ENCODE measurements around the gene MYOG.

MYOG gene

GRCh38 chr1:203075236-203076030, 10.4 kb downstream of the MYOG start:
- Mint-ChIP-seq H3K27me3 (peaks cover 55% of the 10 kb centered on the region), H3K4me1 (ENCODE audit: low read depth) (peaks cover 4% of the 10 kb centered on the region)

GRCh38 chr1:203074610-203075009, 11.2 kb downstream of the MYOG start:
- H3K27ac Mint-ChIP-seq, result no peak overlapping the region
- peaks cover 52% of the 10 kb centered on the region for H3K27me3 Mint-ChIP-seq
- no peak overlapping the region for H3K4me3 Mint-ChIP-seq
- DNase-seq, result no peak
- H3K36me3 Mint-ChIP-seq (ENCODE audit: low read depth), result no peaks in the 10 kb centered on the region
- no peaks in the 10 kb centered on the region for H3K9me3 Mint-ChIP-seq
- peaks cover 4% of the 10 kb centered on the region for H3K4me1 Mint-ChIP-seq (ENCODE audit: low read depth)

More at GRCh38 chr1:203075236-203076030, 10.4 kb downstream of the MYOG start:
- Mint-ChIP-seq H3K27ac (no peak overlapping the region), H3K36me3 (ENCODE audit: low read depth) (no peaks in the 10 kb centered on the region), H3K4me3 (no peak overlapping the region), H3K9me3 (no peaks in the 10 kb centered on the region)
- DNase-seq, result no peak

- no peak for DNase-seq
- Mint-ChIP-seq H3K27ac (no peak overlapping the region), H3K36me3 (ENCODE audit: low read depth) (no peaks in the 10 kb centered on the region), H3K4me1 (ENCODE audit: low read depth) (peaks cover 4% of the 10 kb centered on the region), H3K27me3 (peaks cover 48% of the 10 kb centered on the region), H3K9me3 (no peaks in the 10 kb centered on the region), H3K4me3 (no peak overlapping the region)
These were observed 12.3 kb downstream of the MYOG start for GRCh38 chr1:203073469-203073868.

- no peak overlapping the region for H3K4me3 Mint-ChIP-seq
- DNase-seq, result no peak
- H3K27ac Mint-ChIP-seq, result no peak overlapping the region
- peaks cover 44% of the 10 kb centered on the region for H3K27me3 Mint-ChIP-seq
- peaks cover 4% of the 10 kb centered on the region for H3K4me1 Mint-ChIP-seq (ENCODE audit: low read depth)
- H3K36me3 Mint-ChIP-seq (ENCODE audit: low read depth), result no peaks in the 10 kb centered on the region
- H3K9me3 Mint-ChIP-seq, result no peaks in the 10 kb centered on the region
These were observed 12.9 kb downstream of the MYOG start for GRCh38 chr1:203072911-203073310.

- Mint-ChIP-seq H3K27me3 (peaks cover 36% of the 10 kb centered on the region), H3K9me3 (no peaks in the 10 kb centered on the region), H3K4me3 (no peak overlapping the region), H3K36me3 (ENCODE audit: low read depth) (no peaks in the 10 kb centered on the region), H3K27ac (no peak overlapping the region), H3K4me1 (ENCODE audit: low read depth) (peaks cover 4% of the 10 kb centered on the region)
- DNase-seq, result no peak
These were observed 13.7 kb downstream of the MYOG start for GRCh38 chr1:203072002-203072602.

GRCh38 chr1:203069030-203069747, 16.6 kb downstream of the MYOG start:
- Mint-ChIP-seq H3K36me3 (ENCODE audit: low read depth) (no peaks in the 10 kb centered on the region), H3K27ac (no peak overlapping the region), H3K9me3 (no peaks in the 10 kb centered on the region), H3K27me3 (peaks cover 14% of the 10 kb centered on the region), H3K4me3 (no peak overlapping the region), H3K4me1 (ENCODE audit: low read depth) (no peaks in the 10 kb centered on the region)
- no peak for DNase-seq

- H3K4me1 Mint-ChIP-seq (ENCODE audit: low read depth), result no peaks in the 10 kb centered on the region
- no peaks in the 10 kb centered on the region for H3K27me3 Mint-ChIP-seq
- no peak for DNase-seq
- no peaks in the 10 kb centered on the region for H3K36me3 Mint-ChIP-seq (ENCODE audit: low read depth)
- no peak overlapping the region for H3K4me3 Mint-ChIP-seq
- H3K9me3 Mint-ChIP-seq, result no peaks in the 10 kb centered on the region
- H3K27ac Mint-ChIP-seq, result no peak overlapping the region
These were observed 18.8 kb downstream of the MYOG start for GRCh38 chr1:203066965-203067364.

- H3K4me1 Mint-ChIP-seq (ENCODE audit: low read depth), result no peaks in the 10 kb centered on the region
- H3K36me3 Mint-ChIP-seq (ENCODE audit: low read depth), result no peaks in the 10 kb centered on the region
- DNase-seq, result no peak
- no peak overlapping the region for H3K27ac Mint-ChIP-seq
- H3K4me3 Mint-ChIP-seq, result no peak overlapping the region
- H3K9me3 Mint-ChIP-seq, result no peaks in the 10 kb centered on the region
- H3K27me3 Mint-ChIP-seq, result peaks cover 2% of the 10 kb centered on the region
These were observed 19.8 kb downstream of the MYOG start for GRCh38 chr1:203065986-203066385.

GRCh38 chr1:203065191-203065590, 20.6 kb downstream of the MYOG start:
- Mint-ChIP-seq H3K9me3 (no peaks in the 10 kb centered on the region), H3K27ac (no peak overlapping the region), H3K4me3 (no peak overlapping the region), H3K27me3 (peaks cover 4% of the 10 kb centered on the region), H3K36me3 (ENCODE audit: low read depth) (no peaks in the 10 kb centered on the region), H3K4me1 (ENCODE audit: low read depth) (no peaks in the 10 kb centered on the region)
- no peak for DNase-seq

GRCh38 chr1:203063287-203063686, 22.5 kb downstream of the MYOG start:
- no peak overlapping the region for H3K4me3 Mint-ChIP-seq
- H3K36me3 Mint-ChIP-seq (ENCODE audit: low read depth), result no peaks in the 10 kb centered on the region
- H3K9me3 Mint-ChIP-seq, result no peaks in the 10 kb centered on the region
- H3K27me3 Mint-ChIP-seq, result peaks cover 4% of the 10 kb centered on the region
- H3K27ac Mint-ChIP-seq, result no peak overlapping the region
- no peaks in the 10 kb centered on the region for H3K4me1 Mint-ChIP-seq (ENCODE audit: low read depth)
- DNase-seq, result no peak

GRCh38 chr1:203060115-203060514, 25.7 kb downstream of the MYOG start:
- DNase-seq, result no peak

GRCh38 chr1:203059485-203059884, 26.3 kb downstream of the MYOG start:
- DNase-seq, result no peak
- H3K36me3 Mint-ChIP-seq (ENCODE audit: low read depth), result no peaks in the 10 kb centered on the region
- H3K4me1 Mint-ChIP-seq (ENCODE audit: low read depth), result no peaks in the 10 kb centered on the region
- H3K27ac Mint-ChIP-seq, result no peak overlapping the region
- H3K9me3 Mint-ChIP-seq, result no peaks in the 10 kb centered on the region
- no peak overlapping the region for H3K4me3 Mint-ChIP-seq
- H3K27me3 Mint-ChIP-seq, result peaks cover 4% of the 10 kb centered on the region

More at GRCh38 chr1:203060115-203060514, 25.7 kb downstream of the MYOG start:
- Mint-ChIP-seq H3K27ac (no peak overlapping the region), H3K4me1 (ENCODE audit: low read depth) (no peaks in the 10 kb centered on the region), H3K9me3 (no peaks in the 10 kb centered on the region), H3K36me3 (ENCODE audit: low read depth) (no peaks in the 10 kb centered on the region), H3K4me3 (no peak overlapping the region), H3K27me3 (peaks cover 4% of the 10 kb centered on the region)

GRCh38 chr1:203058676-203058935, 27.2 kb downstream of the MYOG start:
- Mint-ChIP-seq H3K27ac (no peak overlapping the region), H3K36me3 (ENCODE audit: low read depth) (no peaks in the 10 kb centered on the region), H3K4me3 (no peak overlapping the region), H3K27me3 (peaks cover 4% of the 10 kb centered on the region), H3K9me3 (no peaks in the 10 kb centered on the region), H3K4me1 (ENCODE audit: low read depth) (no peaks in the 10 kb centered on the region)
- DNase-seq, result no peak

GRCh38 chr1:203057911-203058675, 27.7 kb downstream of the MYOG start:
- no peaks in the 10 kb centered on the region for H3K4me1 Mint-ChIP-seq (ENCODE audit: low read depth)
- no peak overlapping the region for H3K4me3 Mint-ChIP-seq
- H3K27me3 Mint-ChIP-seq, result peaks cover 4% of the 10 kb centered on the region
- no peaks in the 10 kb centered on the region for H3K9me3 Mint-ChIP-seq
- no peak overlapping the region for H3K27ac Mint-ChIP-seq
- DNase-seq, result no peak
- no peaks in the 10 kb centered on the region for H3K36me3 Mint-ChIP-seq (ENCODE audit: low read depth)

Data from activated T-cell treated with anti-CD3 and anti-CD28 coated beads, Interleukin-2, amount 50 U/mL, for 24 hours (primary cell).